H1 (cell line): ENCODE results near the gene BNIP2. TPM values are rescaled to one million over a fixed set of nuclear protein-coding genes. Genes with fewer than 3 reads are reported as not detected.

Experiments used
- GTF2F1 ChIP-seq: IDR thresholded peaks from 2 replicates; pipeline ENCODE4 v1.6.1; 2012; ENCODE audit warnings: low read depth, low read length, improper control_type of control experiment, borderline replicate concordance
- NANOG ChIP-seq: IDR thresholded peaks from 2 replicates; pipeline ENCODE4 v1.6.1; 2011; ENCODE audit warnings: low read length, low read depth, mild to moderate bottlenecking, inconsistent platforms; ENCODE audit not compliant: insufficient read depth, poor library complexity, severe bottlenecking
- SIRT6 ChIP-seq: IDR thresholded peaks from one replicate; pipeline ENCODE4 v1.7.1; 2012; ENCODE audit warnings: low read length, inconsistent platforms
- polyA plus RNA-seq, 7 experiments: library from polyadenylated mRNA; depleted of rRNA in 3 of 7; stranded (reverse) in 5 of 7; unstranded in 2 of 7; fragments of >200 nt in 5 of 7; fragments of 200-250 nt in 2 of 7; gene quantifications; 1 replicate in 5 of 7; 2 replicates in 1 of 7; 4 replicates in 1 of 7; pipeline versions ENCODE4 v1.2.1 to v1.2.3, GENCODE V29; 2011 to 2013; ENCODE audit warnings: missing spikeins in 2 of 7, mixed read lengths in 2 of 7
- total RNA-seq: library from RNA; stranded (reverse); fragmentation: NEBNext Ultra II Directional; extraction: Animal tissue kit (Norgen Biotek cat#: 25700); gene quantifications from 2 replicates; pipeline ENCODE4 v1.2.1, GENCODE V29; 2021

BNIP2 gene
- total and polyA plus RNA-seq, 2 of the 8 experiments (the other 6 are each of a cell fraction or from before 2014, with no cell fraction given) = 11.8 to 40.6 TPM

GRCh38 chr15:59711451-59712243 lies 22.5 kb upstream of the BNIP2 start (continued):
- no peak for TF ChIP-seq GTF2F1
- no peak for TF ChIP-seq NANOG
- TF ChIP-seq SIRT6 = no peak
